Measurements from ENCODE around the gene NECTIN1. TPM values are rescaled to one million over a fixed set of nuclear protein-coding genes. Genes with fewer than 3 reads are reported as not detected.

NECTIN1 gene
- total RNA-seq, 1 donor, result 5.8 TPM

DNA sequence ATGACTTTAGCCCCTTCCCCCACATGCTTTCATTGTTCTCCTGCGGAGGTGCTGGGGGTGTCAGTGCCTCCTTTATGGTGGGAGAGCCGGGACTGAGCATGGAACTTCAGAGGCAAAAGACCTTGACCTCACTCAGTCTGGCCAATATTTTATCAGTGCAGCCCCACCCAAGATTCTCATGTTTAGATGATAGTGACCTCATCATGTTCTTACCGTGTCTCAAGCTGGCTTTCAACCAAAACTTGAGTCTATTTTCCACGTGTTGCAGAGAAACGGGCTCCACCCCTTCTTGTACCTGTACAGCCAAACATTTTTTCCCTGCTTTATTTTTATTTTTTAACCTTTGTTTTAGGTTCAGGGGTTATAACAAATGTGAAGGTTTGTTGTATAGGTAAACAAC lies 47.7 kb upstream of the NECTIN1 start:
- DNase-seq (ENCODE audit: insufficient read length, low spot score, missing footprints), result no peak
- TF ChIP-seq, protein P1, sequence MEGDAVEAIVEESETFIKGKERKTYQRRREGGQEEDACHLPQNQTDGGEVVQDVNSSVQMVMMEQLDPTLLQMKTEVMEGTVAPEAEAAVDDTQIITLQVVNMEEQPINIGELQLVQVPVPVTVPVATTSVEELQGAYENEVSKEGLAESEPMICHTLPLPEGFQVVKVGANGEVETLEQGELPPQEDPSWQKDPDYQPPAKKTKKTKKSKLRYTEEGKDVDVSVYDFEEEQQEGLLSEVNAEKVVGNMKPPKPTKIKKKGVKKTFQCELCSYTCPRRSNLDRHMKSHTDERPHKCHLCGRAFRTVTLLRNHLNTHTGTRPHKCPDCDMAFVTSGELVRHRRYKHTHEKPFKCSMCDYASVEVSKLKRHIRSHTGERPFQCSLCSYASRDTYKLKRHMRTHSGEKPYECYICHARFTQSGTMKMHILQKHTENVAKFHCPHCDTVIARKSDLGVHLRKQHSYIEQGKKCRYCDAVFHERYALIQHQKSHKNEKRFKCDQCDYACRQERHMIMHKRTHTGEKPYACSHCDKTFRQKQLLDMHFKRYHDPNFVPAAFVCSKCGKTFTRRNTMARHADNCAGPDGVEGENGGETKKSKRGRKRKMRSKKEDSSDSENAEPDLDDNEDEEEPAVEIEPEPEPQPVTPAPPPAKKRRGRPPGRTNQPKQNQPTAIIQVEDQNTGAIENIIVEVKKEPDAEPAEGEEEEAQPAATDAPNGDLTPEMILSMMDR (IDR thresholded peaks at IDR 0.05; ENCODE audit: extremely low read depth, low read depth, low read length), result no peak
- H3K9me3 ChIP-seq (ENCODE audit: low read depth, low read length), result no peaks in the 10 kb centered on the region
- no peak overlapping the region for H3K27ac ChIP-seq (ENCODE audit: low read depth, low read length)
- H4K20me1 ChIP-seq (ENCODE audit: insufficient read depth, low read length), result no peaks in the 10 kb centered on the region
- H3K79me2 ChIP-seq (ENCODE audit: insufficient read depth, low read length), result no peaks in the 10 kb centered on the region
- no peaks in the 10 kb centered on the region for H3K4me1 ChIP-seq (ENCODE audit: insufficient read depth, low read length)
- no peak overlapping the region for H3K4me2 ChIP-seq (ENCODE audit: insufficient read depth, low read length)
- H3K27me3 ChIP-seq (ENCODE audit: insufficient read depth, low read length), result peaks cover 11% of the 10 kb centered on the region
- no peak overlapping the region for H2AFZ ChIP-seq (ENCODE audit: low read length)
- H3K4me3 ChIP-seq (ENCODE audit: insufficient read depth, low read length), result no peak overlapping the region
- H3K36me3 ChIP-seq (ENCODE audit: insufficient read depth, low read length), result no peaks in the 10 kb centered on the region

DNA sequence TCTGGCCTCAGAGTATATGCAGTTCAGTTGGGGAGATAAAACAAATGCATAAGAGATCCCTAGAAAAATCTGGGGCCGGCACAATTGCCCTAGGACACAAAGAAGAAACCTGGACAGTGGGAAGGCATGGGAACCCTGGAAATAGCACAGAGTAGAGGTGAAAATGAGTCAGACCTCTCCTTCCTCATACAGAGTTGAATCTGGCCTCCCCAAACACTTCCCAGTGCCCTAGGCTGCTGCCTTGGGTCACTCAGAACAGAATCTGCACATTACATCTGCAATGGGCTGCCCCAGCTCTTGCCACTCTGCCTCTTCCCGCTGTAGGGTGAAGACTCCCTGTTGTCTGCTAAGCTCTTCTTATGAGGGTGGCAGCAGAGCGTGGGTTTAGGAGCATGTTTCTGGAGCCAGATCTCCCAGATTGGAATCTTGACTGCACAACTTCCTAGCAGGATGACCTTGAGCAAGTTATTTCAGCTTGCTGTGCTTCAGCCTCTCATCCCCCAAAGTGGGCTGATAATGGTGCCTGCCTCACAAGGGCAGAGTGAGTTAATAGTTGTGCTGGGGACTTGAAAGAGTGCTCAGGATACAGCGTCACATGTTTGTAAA lies 47.1 kb upstream of the NECTIN1 start:
- H3K4me2 ChIP-seq (ENCODE audit: insufficient read depth, low read length), result no peak overlapping the region
- no peaks in the 10 kb centered on the region for H3K4me1 ChIP-seq (ENCODE audit: insufficient read depth, low read length)
- no peaks in the 10 kb centered on the region for H3K36me3 ChIP-seq (ENCODE audit: insufficient read depth, low read length)
- H3K27ac ChIP-seq (ENCODE audit: low read depth, low read length), result no peak overlapping the region
- peaks cover 11% of the 10 kb centered on the region for H3K27me3 ChIP-seq (ENCODE audit: insufficient read depth, low read length)
- no peak overlapping the region for H3K4me3 ChIP-seq (ENCODE audit: insufficient read depth, low read length)
- H2AFZ ChIP-seq (ENCODE audit: low read length), result no peak overlapping the region
- no peak for DNase-seq (ENCODE audit: insufficient read length, low spot score, missing footprints)
- TF ChIP-seq, protein P1 (IDR thresholded peaks at IDR 0.05; ENCODE audit: extremely low read depth, low read depth, low read length), result no peak
- H4K20me1 ChIP-seq (ENCODE audit: insufficient read depth, low read length), result no peaks in the 10 kb centered on the region
- no peaks in the 10 kb centered on the region for H3K79me2 ChIP-seq (ENCODE audit: insufficient read depth, low read length)
- no peaks in the 10 kb centered on the region for H3K9me3 ChIP-seq (ENCODE audit: low read depth, low read length)

DNA sequence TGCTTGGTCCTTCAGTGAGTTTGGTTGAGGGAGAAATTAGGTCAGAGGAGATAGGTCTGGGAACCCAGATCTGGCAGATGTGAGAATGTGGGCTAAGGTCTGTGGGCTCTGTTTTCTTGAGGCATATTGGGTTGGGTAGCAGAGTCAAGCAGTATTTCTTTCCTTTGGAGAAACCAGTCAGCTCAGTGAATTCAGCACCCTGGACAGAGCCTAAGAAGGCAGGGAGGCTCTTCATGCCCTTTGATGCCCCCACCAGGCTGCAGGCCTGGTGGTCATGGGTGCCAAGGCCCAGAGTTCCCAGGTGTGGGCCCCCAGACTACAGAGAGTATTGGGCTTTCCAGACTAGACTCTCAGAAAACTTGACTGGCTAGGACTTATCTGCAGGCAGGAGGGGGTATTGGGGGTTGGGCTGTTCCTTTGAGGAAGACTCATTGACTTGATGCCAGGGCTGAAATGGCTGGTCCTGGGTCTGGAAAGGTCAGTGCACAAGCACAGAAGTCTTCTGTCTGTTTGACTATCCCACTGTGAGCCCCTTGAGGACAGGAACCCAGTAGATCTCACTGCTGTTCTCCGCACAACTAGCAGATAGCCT lies 45.3 kb upstream of the NECTIN1 start:
- Histone ChIP-seq H3K4me3 (ENCODE audit: insufficient read depth, low read length) (no peak overlapping the region), H3K4me1 (ENCODE audit: insufficient read depth, low read length) (no peaks in the 10 kb centered on the region), H4K20me1 (ENCODE audit: insufficient read depth, low read length) (no peaks in the 10 kb centered on the region), H3K4me2 (ENCODE audit: insufficient read depth, low read length) (no peak overlapping the region), H3K36me3 (ENCODE audit: insufficient read depth, low read length) (no peaks in the 10 kb centered on the region), H3K79me2 (ENCODE audit: insufficient read depth, low read length) (no peaks in the 10 kb centered on the region), H3K27ac (ENCODE audit: low read depth, low read length) (no peak overlapping the region), H2AFZ (ENCODE audit: low read length) (no peak overlapping the region), H3K9me3 (ENCODE audit: low read depth, low read length) (no peaks in the 10 kb centered on the region), H3K27me3 (ENCODE audit: insufficient read depth, low read length) (peaks cover 11% of the 10 kb centered on the region)
- TF ChIP-seq, protein P1 (IDR thresholded peaks at IDR 0.05; ENCODE audit: extremely low read depth, low read depth, low read length), result no peak
- no peak for DNase-seq (ENCODE audit: insufficient read length, low spot score, missing footprints)

DNA sequence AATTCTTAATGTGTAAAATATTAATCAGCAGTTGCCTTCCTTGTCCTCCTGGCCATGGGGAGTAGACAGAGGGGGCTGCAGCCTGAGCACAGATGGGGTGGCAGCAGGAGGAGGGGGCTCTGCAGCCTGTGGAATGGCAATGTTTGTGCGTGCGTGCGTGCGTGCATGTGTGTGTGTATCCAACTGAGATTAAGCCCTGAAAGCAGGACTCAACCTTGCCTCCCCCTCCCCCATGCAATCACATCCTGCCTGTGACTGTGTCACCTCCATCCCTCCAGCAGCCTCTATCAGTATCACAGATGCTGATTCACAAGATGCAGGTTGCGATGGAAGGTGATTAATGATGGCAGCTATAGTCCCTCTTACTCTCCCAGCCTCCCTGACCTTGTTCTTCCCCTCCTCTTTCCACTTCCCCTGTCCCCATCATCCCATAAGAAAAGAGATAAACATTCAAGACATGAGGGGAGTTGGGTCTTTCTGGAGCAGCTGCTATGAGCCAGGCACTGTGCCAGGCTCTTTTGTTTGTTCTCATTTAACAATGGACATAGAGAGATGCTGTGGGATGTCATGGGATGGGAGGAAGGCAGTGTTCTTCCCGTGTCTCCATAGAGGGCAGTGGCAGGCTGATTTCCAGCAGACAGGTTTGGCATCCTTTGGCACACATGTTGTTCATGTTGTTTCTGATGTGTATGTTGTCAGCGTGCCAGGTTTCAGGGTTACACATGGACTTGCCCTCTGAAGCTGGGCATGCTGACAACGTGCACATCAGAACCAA lies 43.8 kb upstream of the NECTIN1 start:
- Histone ChIP-seq H3K4me2 (ENCODE audit: insufficient read depth, low read length) (no peak overlapping the region), H3K4me1 (ENCODE audit: insufficient read depth, low read length) (no peaks in the 10 kb centered on the region), H3K4me3 (ENCODE audit: insufficient read depth, low read length) (no peak overlapping the region), H3K36me3 (ENCODE audit: insufficient read depth, low read length) (no peaks in the 10 kb centered on the region), H3K9me3 (ENCODE audit: low read depth, low read length) (no peaks in the 10 kb centered on the region), H3K27me3 (ENCODE audit: insufficient read depth, low read length) (peaks cover 13% of the 10 kb centered on the region), H3K27ac (ENCODE audit: low read depth, low read length) (no peak overlapping the region), H3K79me2 (ENCODE audit: insufficient read depth, low read length) (no peaks in the 10 kb centered on the region), H2AFZ (ENCODE audit: low read length) (no peak overlapping the region), H4K20me1 (ENCODE audit: insufficient read depth, low read length) (no peaks in the 10 kb centered on the region)
- no peak for DNase-seq (ENCODE audit: insufficient read length, low spot score, missing footprints)
- TF ChIP-seq, protein P1 (IDR thresholded peaks at IDR 0.05; ENCODE audit: extremely low read depth, low read depth, low read length), result no peak
